GM19099 (cell line): ENCODE measurements around the gene ARGLU1.

Experiments
- POLR2A ChIP-seq: IDR thresholded peaks from 3 replicates; pipeline ENCODE4 v1.6.1; 2011; ENCODE audit warnings: low read depth; ENCODE audit not compliant: insufficient read length; ENCODE audit errors: extremely low read depth

ARGLU1 gene

GRCh38 chr13:106565127-106565775 is 2.7 kb downstream of the ARGLU1 start:
- TF ChIP-seq POLR2A = no peak

GRCh38 chr13:106562301-106562700 is 5.6 kb downstream of the ARGLU1 start:
- no peak for TF ChIP-seq POLR2A

- peak; percentile 33 for TF ChIP-seq POLR2A
Observed at GRCh38 chr13:106561551-106562170, 6.3 kb downstream of the ARGLU1 start.

- TF ChIP-seq POLR2A = no peak
Observed at GRCh38 chr13:106560821-106561220, 7.1 kb downstream of the ARGLU1 start.

DNA sequence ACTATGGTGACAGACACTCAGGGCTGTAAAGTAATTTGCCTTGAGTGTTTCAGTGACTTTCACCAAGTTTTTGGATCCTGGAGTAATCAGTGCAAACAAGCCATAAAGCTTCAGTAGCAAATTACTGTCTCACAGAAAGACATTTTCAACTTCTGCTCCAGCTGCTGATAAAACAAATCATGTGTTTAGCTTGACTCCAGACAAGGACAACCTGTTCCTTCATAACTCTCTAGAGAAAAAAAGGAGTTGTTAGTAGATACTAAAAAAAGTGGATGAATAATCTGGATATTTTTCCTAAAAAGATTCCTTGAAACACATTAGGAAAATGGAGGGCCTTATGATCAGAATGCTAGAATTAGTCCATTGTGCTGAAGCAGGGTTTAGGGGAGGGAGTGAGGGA is 9.4 kb downstream of the ARGLU1 start:
- no peak for TF ChIP-seq POLR2A

DNA sequence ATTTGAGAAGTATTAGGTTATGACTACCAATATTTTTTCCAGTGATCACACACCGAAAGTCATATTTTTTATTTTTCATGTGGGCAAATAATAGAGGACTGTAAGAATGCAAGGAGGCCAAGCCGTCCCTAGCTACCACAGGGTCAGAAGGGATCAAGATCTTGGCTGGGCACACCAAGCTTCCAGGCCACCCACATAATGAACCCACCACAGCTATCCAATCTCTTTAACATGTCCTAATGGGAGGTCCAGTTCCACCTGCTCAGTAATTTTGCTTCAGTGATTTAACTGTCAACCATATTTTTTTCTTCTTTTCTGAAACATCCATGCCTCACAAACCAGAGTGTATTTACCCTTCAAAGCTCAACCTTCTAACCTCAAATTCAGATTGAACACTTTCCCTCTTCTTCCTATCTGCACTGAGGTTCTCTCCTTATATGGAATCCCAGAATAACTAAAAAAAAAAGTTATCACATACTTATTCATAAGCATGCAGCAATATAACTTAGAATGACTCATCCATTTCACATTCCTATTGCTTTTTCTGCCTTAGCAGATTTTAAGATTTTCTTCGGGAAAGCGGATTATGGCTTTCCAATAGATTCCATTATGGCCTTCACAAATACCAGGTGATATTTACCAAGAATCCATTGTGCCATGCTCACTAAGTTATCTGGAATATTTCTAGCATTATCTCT is 12.2 kb downstream of the ARGLU1 start:
- no peak for TF ChIP-seq POLR2A

DNA sequence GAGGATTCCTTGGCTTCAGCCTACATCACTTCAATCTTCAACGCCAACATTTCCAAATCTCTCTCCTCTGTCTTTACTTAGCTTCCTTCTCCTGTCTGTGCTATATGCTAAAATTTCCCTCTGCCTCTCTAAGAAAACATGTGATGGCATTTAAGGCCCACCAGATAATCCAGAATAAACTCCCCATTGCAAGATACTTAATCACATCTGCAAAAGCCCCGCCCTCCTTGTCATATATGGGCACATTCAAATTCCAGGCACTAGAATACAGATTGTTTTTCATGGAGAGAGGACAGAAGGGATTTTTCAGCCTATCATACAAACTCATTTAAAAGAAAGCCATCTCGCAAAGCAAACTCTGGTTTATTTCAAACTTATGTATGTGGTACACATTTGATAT is 16.2 kb downstream of the ARGLU1 start:
- no peak for TF ChIP-seq POLR2A

- no peak for TF ChIP-seq POLR2A
Observed at GRCh38 chr13:106551350-106551749, 16.6 kb downstream of the ARGLU1 start.

DNA sequence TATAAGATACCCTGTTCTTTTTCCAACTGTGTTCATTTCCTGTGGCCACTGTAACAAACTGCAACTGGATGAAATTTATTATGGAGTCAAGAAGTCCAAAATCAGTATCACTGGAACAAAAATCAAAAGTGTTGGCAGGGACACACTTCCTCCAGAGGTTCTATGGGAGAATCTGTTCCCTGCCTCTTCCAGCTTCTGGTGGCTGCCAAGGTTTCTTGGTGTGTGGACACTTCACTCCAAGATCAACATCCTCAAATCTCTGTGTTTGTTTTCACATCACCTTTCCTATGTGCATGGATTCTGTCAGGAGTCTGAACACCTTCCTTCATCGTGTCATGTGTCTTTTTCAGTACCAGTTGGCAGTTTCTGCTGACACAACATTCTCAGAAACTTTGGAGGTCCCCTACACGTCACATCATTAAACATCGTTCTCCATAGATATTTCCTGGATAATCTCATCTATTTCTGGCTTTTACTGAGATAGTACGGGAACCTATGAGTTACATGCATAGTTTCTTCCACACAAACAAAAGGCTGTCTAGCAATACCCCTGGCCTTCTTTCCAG is 17.3 kb downstream of the ARGLU1 start:
- TF ChIP-seq POLR2A = no peak

GRCh38 chr13:106548064-106548696 is 19.8 kb downstream of the ARGLU1 start:
- TF ChIP-seq POLR2A = no peak

DNA sequence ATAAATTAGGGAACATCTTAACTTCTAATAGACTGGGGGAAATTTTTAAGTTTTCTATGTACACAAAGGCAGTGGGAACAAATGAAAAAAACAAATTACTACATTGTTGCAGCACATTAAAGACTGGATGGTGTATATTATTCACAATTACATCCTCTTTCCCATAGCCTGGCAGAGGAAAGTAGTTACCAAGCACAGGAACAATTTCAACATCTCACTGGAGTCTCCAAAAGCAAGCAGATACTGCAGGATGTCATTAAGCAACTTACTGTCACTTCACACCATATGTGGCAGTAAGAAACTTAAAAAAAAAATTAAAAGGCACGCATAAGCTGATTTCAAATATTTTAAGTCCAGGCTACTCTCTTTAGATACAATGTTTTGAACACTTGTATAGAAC is 26.1 kb downstream of the ARGLU1 start:
- TF ChIP-seq POLR2A = no peak

GRCh38 chr13:106540613-106541012 is 27.3 kb downstream of the ARGLU1 start:
- no peak for TF ChIP-seq POLR2A

- no peak for TF ChIP-seq POLR2A
Observed at GRCh38 chr13:106537521-106537920, 30.4 kb downstream of the ARGLU1 start.

GRCh38 chr13:106536244-106537034 is 31.5 kb downstream of the ARGLU1 start:
- TF ChIP-seq POLR2A = no peak

GRCh38 chr13:106535552-106536243 is 32.2 kb downstream of the ARGLU1 start, which contains the start of gene EFNB2:
Gene EFNB2, minus strand, starts transcription at chr13:106535662. Its CDS starts 698 bp downstream, at chr13:106534964.
- TF ChIP-seq POLR2A = peak; percentile 78
